SW 1271 (cell line): Measurements from ENCODE around the gene MRGPRD.
"Not testable (repeated sequence)": the region's sequence is repeated elsewhere in the genome, so short reads cannot be mapped to it uniquely, and the experiment has no call there.

ENCODE experiments used
- DNase-seq, 2 experiments: peaks; one replicate each; lab custom pipeline; 2025; lab: John Stamatoyannopoulos, UW

MRGPRD gene

GRCh38 chr11:68993546-68993945 lies 12.8 kb upstream of the MRGPRD start:
- no peak for DNase-seq

GRCh38 chr11:68992743-68993255 lies 12.0 kb upstream of the MRGPRD start:
- no peak for DNase-seq

- DNase-seq, result no peak
These were observed 10.4 kb upstream of the MRGPRD start for GRCh38 chr11:68990995-68991780.

GRCh38 chr11:68989936-68990606 lies 9.3 kb upstream of the MRGPRD start:
- no peak for DNase-seq

DNA sequence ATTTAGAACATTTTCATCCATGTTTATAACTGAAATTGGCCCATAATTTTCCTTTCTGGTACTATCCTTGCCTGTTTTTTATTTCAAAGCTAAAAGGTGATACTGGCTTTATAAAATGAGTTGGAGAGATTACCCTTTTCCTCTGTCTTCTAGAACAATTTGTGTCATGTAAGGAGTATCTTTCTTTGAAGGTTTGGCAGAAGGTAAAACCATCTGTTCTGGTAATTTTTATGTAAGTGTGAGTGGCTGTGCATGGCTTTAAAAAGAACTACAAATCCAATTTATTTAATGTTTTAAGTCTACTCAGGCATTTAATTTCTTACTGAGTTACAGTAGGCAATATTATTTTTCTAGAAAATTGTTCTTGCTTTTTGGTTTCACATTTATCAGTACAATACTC lies 7.7 kb upstream of the MRGPRD start:
- no peak for DNase-seq

- no peak for DNase-seq
These were observed 6.4 kb upstream of the MRGPRD start for GRCh38 chr11:68987211-68987610.

GRCh38 chr11:68983801-68984200 lies 3.0 kb upstream of the MRGPRD start:
- no peak for DNase-seq

GRCh38 chr11:68982134-68982533 lies 1.3 kb upstream of the MRGPRD start:
- DNase-seq, result no peak

GRCh38 chr11:68979931-68980775 lies 633 bp downstream of the MRGPRD start:
- DNase-seq, result no peak

- no peak for DNase-seq
These were observed 1.7 kb downstream of the MRGPRD start for GRCh38 chr11:68978931-68979594.

DNA sequence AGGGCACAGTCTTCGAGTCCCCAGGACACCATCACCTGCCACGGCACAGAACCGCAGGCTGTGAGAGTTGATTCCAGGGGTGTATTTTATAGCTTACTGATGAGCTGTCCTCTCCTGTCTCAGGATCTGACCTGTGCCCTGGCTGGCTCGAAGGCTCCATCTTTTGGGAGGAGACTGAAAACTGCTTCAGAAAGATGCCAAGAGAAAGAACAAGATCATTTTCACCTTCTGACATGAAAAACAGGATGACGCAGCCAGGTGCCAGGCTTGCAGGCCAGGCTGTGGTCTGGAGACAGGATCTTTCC lies 2.2 kb downstream of the MRGPRD start:
- no peak for DNase-seq

GRCh38 chr11:68977781-68978625 lies 2.8 kb downstream of the MRGPRD start:
- DNase-seq, result no peak

- DNase-seq, result no peak
These were observed 4.2 kb downstream of the MRGPRD start for GRCh38 chr11:68976563-68976962.

- DNase-seq, result no peak
These were observed 4.7 kb downstream of the MRGPRD start for GRCh38 chr11:68976095-68976494.

- peak in 1 of 2 experiments; percentile 35 for DNase-seq
These were observed 6.2 kb downstream of the MRGPRD start for GRCh38 chr11:68974421-68975194.

DNA sequence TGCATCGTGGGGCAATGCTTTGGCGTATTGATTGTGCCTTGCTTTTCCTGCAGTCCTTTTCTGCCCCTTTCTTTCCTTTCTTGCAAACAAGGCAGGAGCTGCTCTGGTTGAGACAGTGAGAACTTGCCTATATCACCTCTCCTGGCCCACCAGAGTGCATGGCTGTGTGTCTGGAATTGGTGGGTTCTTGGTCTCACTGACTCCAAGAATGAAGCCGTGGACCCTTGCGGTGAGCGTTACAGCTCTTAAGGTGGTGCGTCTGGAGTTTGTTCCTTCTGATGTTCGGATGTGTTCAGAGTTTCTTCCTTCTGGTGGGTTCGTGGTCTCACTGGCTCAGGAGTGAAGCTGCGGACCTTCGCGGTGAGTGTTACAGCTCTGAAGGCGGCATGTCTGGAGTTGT lies 7.1 kb downstream of the MRGPRD start:
- not testable (repeated sequence) for DNase-seq

GRCh38 chr11:68973219-68973618 lies 7.6 kb downstream of the MRGPRD start:
- no peak for DNase-seq

DNA sequence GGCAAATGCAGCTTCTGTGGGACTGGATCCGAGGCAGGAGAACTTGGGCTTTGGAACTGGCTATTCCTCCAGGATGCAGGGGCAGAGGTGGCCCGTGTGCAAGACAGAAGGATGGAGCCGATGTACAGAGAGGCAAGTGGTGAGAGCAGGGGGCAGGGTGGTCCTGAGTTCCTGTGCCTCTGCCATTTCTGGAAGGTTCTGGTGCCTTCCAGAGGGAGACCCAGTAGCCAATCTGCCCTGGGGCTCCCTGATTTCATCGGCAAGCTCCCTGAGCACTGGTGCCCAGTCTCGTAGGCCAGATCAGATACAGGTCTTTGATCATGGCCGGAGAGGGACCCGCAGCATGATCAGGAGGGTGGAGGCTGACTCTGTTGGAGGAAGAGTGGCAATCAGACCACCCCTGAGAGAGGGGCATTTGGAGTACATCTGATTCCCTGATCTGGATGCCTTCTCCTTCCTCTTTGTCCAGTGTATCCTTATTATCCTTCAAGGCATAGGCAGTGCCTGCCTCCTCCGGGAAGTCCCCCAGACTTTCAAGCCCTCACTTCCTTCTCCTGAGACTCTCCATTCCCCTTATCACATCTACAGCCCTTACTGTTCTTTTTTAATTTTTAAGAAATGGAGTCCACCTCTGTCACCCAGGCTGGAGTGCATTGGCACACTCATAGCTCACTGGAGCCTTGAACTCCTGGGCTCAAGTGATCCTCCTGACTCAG lies 9.7 kb downstream of the MRGPRD start:
- DNase-seq, result no peak

DNA sequence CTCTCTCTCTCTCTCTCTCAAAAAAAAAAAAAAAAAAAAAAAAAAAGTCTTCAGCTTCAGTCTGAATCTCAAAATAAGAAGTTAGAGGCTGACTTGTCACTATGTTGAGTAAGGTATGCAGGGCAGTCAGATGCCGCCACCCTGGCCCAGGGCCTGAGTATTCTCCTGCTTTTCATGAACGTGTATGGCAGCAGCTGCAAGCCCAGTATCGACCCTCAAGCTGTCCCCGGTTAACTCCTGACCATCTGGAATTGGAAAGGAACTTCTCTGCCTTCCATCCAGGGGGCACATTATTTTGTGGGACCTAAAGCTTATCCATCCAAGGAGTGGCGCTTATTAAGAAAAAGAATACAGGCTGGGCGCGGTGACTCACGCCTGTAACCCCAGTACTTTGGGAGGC lies 11.4 kb downstream of the MRGPRD start:
- DNase-seq, result no peak
